C4-2B (cell line): ENCODE measurements around the gene VASN.

Experiments
- H3K27ac ChIP-seq: fragments of 450-650 bp; 2 replicates; pipeline ENCODE4 v1.5.1; 2017
- ZFX ChIP-seq: fragments of 450-650 bp; IDR thresholded peaks from 2 replicates; pipeline ENCODE4 v1.6.1; 2017
- TF ChIP-seq, protein P1 (sequence below): fragments of 450-650 bp; conservative IDR thresholded peaks from 2 replicates; pipeline ENCODE4 v1.5.1; 2017; ENCODE audit warnings: mild to moderate bottlenecking

Gene VASN

DNA sequence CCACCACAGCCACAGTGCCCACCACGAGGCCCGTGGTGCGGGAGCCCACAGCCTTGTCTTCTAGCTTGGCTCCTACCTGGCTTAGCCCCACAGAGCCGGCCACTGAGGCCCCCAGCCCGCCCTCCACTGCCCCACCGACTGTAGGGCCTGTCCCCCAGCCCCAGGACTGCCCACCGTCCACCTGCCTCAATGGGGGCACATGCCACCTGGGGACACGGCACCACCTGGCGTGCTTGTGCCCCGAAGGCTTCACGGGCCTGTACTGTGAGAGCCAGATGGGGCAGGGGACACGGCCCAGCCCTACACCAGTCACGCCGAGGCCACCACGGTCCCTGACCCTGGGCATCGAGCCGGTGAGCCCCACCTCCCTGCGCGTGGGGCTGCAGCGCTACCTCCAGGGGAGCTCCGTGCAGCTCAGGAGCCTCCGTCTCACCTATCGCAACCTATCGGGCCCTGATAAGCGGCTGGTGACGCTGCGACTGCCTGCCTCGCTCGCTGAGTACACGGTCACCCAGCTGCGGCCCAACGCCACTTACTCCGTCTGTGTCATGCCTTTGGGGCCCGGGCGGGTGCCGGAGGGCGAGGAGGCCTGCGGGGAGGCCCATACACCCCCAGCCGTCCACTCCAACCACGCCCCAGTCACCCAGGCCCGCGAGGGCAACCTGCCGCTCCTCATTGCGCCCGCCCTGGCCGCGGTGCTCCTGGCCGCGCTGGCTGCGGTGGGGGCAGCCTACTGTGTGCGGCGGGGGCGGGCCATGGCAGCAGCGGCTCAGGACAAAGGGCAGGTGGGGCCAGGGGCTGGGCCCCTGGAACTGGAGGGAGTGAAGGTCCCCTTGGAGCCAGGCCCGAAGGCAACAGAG lies 10.5 kb downstream of the VASN start:
- no peak overlapping the region for H3K27ac ChIP-seq
- no peak for TF ChIP-seq ZFX
- TF ChIP-seq, protein P1, sequence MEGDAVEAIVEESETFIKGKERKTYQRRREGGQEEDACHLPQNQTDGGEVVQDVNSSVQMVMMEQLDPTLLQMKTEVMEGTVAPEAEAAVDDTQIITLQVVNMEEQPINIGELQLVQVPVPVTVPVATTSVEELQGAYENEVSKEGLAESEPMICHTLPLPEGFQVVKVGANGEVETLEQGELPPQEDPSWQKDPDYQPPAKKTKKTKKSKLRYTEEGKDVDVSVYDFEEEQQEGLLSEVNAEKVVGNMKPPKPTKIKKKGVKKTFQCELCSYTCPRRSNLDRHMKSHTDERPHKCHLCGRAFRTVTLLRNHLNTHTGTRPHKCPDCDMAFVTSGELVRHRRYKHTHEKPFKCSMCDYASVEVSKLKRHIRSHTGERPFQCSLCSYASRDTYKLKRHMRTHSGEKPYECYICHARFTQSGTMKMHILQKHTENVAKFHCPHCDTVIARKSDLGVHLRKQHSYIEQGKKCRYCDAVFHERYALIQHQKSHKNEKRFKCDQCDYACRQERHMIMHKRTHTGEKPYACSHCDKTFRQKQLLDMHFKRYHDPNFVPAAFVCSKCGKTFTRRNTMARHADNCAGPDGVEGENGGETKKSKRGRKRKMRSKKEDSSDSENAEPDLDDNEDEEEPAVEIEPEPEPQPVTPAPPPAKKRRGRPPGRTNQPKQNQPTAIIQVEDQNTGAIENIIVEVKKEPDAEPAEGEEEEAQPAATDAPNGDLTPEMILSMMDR, result no peak

DNA sequence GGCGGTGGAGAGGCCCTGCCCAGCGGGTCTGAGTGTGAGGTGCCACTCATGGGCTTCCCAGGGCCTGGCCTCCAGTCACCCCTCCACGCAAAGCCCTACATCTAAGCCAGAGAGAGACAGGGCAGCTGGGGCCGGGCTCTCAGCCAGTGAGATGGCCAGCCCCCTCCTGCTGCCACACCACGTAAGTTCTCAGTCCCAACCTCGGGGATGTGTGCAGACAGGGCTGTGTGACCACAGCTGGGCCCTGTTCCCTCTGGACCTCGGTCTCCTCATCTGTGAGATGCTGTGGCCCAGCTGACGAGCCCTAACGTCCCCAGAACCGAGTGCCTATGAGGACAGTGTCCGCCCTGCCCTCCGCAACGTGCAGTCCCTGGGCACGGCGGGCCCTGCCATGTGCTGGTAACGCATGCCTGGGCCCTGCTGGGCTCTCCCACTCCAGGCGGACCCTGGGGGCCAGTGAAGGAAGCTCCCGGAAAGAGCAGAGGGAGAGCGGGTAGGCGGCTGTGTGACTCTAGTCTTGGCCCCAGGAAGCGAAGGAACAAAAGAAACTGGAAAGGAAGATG lies 11.2 kb downstream of the VASN start:
- no peak for TF ChIP-seq ZFX
- TF ChIP-seq, protein P1, result no peak
- no peak overlapping the region for H3K27ac ChIP-seq

DNA sequence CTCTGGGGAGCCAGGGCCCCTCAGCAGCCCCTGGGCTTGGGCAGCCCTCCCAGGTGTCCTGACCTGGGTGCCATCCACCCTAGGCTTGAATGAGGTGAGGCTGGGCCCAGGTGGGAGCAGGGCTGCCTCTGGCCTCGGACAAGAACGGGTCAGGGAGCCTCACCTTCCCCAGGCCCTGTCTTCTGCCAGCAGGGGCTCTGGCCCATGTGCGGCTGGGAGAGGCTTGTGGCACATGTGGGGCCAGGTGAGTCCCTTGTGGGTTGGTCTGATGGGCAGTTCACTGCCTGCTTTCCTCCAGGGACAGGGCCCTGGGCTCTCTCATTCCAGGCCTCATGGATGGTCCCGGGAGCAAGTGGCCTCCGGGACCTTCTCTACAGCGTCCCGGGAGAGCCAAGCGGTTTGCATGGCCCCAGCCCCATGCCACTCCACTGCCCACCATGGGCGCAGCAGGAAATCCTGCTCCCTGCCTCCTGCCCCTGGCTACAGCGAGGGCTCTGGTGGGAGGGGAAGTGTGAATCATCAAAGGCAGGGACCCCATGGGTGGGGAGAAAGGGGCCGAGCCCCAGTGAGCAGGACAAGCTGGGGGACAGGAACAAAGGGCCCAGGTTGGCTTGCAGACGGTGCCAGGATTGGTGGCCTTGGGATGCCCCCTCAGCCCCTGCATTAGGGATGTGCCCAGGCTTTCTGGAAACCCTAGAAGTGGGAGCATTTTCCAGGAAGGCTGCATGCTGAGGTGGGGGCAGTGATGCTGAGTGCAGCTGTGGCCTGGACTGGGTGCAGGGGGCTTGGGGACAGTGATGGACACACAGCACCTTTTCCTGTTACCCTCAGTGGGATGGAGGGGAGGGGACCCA lies 12.2 kb downstream of the VASN start:
- TF ChIP-seq, protein P1, result no peak
- no peak for TF ChIP-seq ZFX
- H3K27ac ChIP-seq, result no peak overlapping the region

DNA sequence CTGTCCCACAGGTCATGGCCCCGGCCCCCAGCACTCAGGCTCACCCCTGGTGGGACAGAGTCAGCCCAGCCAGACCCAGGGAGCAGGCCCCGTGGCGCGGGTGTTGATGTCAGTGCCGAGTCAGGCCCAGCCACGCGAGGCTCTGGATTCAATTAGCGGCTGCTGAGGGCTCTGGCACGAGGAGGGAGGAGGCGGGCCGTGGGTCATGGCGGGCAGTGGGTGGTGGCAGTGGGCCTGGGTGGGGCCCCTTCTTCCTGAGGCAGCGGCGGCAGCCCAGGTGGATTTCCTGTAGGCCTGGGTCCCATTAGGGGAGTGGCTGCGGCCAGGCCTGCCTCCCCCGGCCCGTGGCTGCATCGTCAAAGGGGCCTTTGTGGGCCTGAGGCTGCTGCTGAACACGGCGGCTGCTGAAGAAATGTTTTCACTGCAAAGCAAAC lies 12.9 kb downstream of the VASN start:
- H3K27ac ChIP-seq, result no peak overlapping the region
- no peak for TF ChIP-seq ZFX
- TF ChIP-seq, protein P1, result no peak

DNA sequence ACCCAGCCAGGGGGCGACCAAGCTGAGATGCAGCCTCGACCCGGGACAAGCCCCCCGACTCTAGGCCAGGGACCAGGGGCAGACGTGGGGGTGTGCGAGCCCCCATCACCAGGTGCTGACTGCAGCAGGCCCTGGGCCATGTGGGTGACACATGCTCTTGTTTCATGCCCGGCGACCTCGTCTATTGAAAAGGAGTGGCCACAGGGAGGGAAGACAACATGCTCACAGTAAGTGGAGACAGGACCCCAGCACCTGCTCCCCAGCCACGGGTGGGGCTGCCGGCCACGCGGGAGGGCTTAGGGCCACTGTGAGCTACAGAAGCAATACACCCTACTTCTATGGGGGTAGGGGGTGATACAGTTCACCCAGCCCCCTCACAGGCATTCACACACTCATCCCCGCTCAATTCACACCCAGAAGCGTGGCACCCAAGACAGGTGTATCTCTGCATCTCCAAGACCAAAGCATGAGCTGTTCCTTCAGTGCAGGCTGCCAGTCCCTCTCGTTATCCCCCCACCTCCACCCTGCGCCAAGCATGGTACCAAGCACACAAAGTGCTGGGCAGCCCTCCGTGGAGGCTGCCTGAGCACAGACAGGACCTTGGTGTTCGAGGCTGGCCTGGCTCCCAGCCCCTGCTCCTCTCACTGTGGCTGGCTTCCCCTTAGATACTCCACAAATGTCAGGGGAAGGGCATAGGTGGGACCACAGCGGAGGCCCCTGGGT lies 13.6 kb downstream of the VASN start:
- no peak overlapping the region for H3K27ac ChIP-seq
- TF ChIP-seq ZFX, result no peak
- TF ChIP-seq, protein P1, result no peak

DNA sequence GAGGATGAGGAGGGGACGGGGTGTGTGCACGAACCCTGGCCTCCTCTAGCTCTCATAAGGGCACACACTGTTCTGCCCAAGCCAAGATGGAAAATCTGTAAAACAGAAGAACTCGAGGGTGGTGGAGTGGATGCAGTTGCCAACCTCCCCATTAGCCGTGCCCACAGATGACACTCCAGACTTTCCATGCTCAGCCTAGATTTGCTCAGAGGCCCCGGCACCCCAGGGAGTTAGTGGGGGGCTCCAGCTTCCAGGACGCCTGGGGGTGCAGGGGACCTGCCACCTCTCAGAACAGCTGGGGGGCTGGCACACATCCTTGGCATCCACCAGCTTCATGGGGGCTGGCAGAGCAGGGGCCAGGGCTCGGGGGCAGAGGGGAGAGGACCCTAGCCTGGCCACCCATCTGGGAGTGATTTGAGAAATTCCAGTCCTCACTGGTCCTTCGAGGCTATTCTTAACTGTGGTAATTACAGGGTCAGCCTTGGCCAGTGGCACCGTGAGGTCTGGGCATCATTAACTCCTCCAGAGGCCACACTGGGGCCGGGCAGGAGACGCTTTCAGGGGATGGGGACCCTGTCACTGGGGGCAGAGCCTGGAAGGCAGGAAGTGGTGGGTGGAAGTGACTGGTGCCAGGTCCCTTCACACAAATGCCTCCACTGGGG lies 14.3 kb downstream of the VASN start:
- no peak overlapping the region for H3K27ac ChIP-seq
- TF ChIP-seq, protein P1, result no peak
- TF ChIP-seq ZFX, result no peak
